Panc1 (cell line): ENCODE results near the gene PCDH15. TPM values are rescaled to one million over a fixed set of nuclear protein-coding genes. Genes with fewer than 3 reads are reported as not detected.

Source experiments
- ATAC-seq: fragments of 200-7000 bp; cut with Tn5 transposase; 2 replicates; pipeline ENCODE4 v1.9.1; 2020; ENCODE audit warnings: mild to moderate bottlenecking, moderate library complexity
- BruUV-seq: library from RNA; stranded (reverse); fragments of 400-500 nt; replicated peaks from 2 replicates; lab custom pipeline; 2021; lab: Mats Ljungman, UMichigan
- CTCF ChIA-PET: fragments of 300-600 bp; sonication (Branson Sonifier 250); formaldehyde crosslinking; loops from one replicate; lab custom pipeline; 2022; ENCODE audit warnings: antibody characterized with exemption; lab: Charles Lee
- POLR2A ChIA-PET: fragments of 300-600 bp; sonication (Branson Sonifier 250); formaldehyde crosslinking; loops from one replicate; lab custom pipeline; 2022; ENCODE audit warnings: antibody characterized with exemption; lab: Charles Lee
- DNase-seq: peaks from one replicate; pipeline ENCODE4 v3.0.0-alpha.2; 2010; ENCODE audit warnings: low read depth, low spot score
- H3K27ac ChIP-seq: 2 replicates; pipeline ENCODE4 v1.5.1; 2011; ENCODE audit warnings: mild to moderate bottlenecking, low read length, inconsistent platforms
- H3K27me3 ChIP-seq: fragments of 200-500 bp; sonication (Bioruptor generic); 2 replicates; pipeline ENCODE4 v1.6.0; 2014; ENCODE audit warnings: low read length, inconsistent platforms; ENCODE audit not compliant: control insufficient read depth, insufficient read depth
- H3K36me3 ChIP-seq: fragments of 200-500 bp; sonication (Bioruptor generic); 2 replicates; pipeline ENCODE4 v1.5.1; 2014; ENCODE audit warnings: inconsistent platforms, mild to moderate bottlenecking, low read length, moderate library complexity; ENCODE audit not compliant: control insufficient read depth, insufficient read depth
- H3K4me1 ChIP-seq: 2 replicates; pipeline ENCODE4 v1.5.1; 2011; ENCODE audit warnings: inconsistent platforms, mild to moderate bottlenecking, low read length, moderate library complexity; ENCODE audit not compliant: control insufficient read depth, insufficient read depth
- H3K4me3 ChIP-seq, 2 experiments: 2 replicates each; pipeline ENCODE4 v1.5.1; 2011 to 2012; ENCODE audit warnings: low read depth in 2 of 2, low read length in 2 of 2, mild to moderate bottlenecking in 2 of 2, inconsistent platforms in 1 of 2, moderate library complexity in 1 of 2
- H3K9me3 ChIP-seq: fragments of 200-500 bp; sonication (Bioruptor generic); 2 replicates; pipeline ENCODE4 v1.5.1; 2014; ENCODE audit warnings: low read depth, mild to moderate bottlenecking, inconsistent platforms, low read length, moderate library complexity; ENCODE audit not compliant: control insufficient read depth, insufficient read depth
- CTCF ChIP-seq: fragments of 450-650 bp; IDR thresholded peaks from 2 replicates; pipeline ENCODE4 v1.5.1; 2017; ENCODE audit warnings: mild to moderate bottlenecking
- POLR2AphosphoS5 ChIP-seq: IDR thresholded peaks from 2 replicates; pipeline ENCODE4 v1.6.1; 2012; ENCODE audit warnings: mild to moderate bottlenecking, low read depth, low read length, moderate library complexity
- REST ChIP-seq, 2 experiments: IDR thresholded peaks; 2 replicates each; pipeline ENCODE4 v1.6.1; 2011 to 2012; ENCODE audit warnings: low read depth in 2 of 2, control low read depth in 1 of 2, low read length in 1 of 2, mild to moderate bottlenecking in 1 of 2, moderate library complexity in 1 of 2; ENCODE audit not compliant: insufficient read depth in 1 of 2
- SIN3A ChIP-seq: IDR thresholded peaks from 2 replicates; pipeline ENCODE4 v1.6.1; 2012; ENCODE audit warnings: low read depth, mild to moderate bottlenecking, low read length, moderate library complexity, borderline replicate concordance; ENCODE audit not compliant: insufficient read depth
- TCF7L2 ChIP-seq: IDR thresholded peaks from 2 replicates; pipeline ENCODE4 v1.6.1; 2011; ENCODE audit warnings: mild to moderate bottlenecking, low read depth, low read length, inconsistent platforms
- in situ Hi-C: cut with HindIII; loops from 2 replicates; pipeline ENCODE4 v1.10.0; 2016; ENCODE audit warnings: low sequenced_read_pairs, low pct_unique_long_range_greater_than_20kb
- intact Hi-C: fragments of 100-400 bp; cut with micrococcal nuclease; formaldehyde crosslinking; loops from one replicate; pipeline ENCODE4 v1.10.0; 2022; ENCODE audit not compliant: unreplicated experiment
- total RNA-seq: library from RNA; stranded (reverse); gene quantifications from one replicate; pipeline ENCODE4 v1.2.1, GENCODE V29; 2021; ENCODE audit not compliant: unreplicated experiment

The PCDH15 gene
- total RNA-seq, 1 experiment from 2014 or later, result 0.18 TPM

- Histone ChIP-seq H3K4me1 (no peaks in the 10 kb centered on the region), H3K36me3 (no peaks in the 10 kb centered on the region), H3K4me3 (no peak overlapping the region), H3K27me3 (no peaks in the 10 kb centered on the region), H3K27ac (no peak overlapping the region), H3K9me3 (no peaks in the 10 kb centered on the region)
- no peak for DNase-seq
- intact Hi-C loops (no loop called here), in situ Hi-C loops (no loop called here)
- TF ChIP-seq POLR2AphosphoS5, result no peak
- no peak for TF ChIP-seq CTCF
- no peak for TF ChIP-seq TCF7L2
- no peak for TF ChIP-seq REST (IDR thresholded peaks at IDR 0.05; ENCODE audit: insufficient read depth in 1 of 2, low read depth in 2 of 2, low read length in 1 of 2)
- TF ChIP-seq SIN3A, result no peak
- POLR2A ChIA-PET, result no interaction called here
- no peak for ATAC-seq
- no TSS peak for BruUV-seq
- CTCF ChIA-PET, result no interaction called here
These were observed 486.6 kb downstream of the PCDH15 start for GRCh38 chr10:54314430-54314829.

DNA sequence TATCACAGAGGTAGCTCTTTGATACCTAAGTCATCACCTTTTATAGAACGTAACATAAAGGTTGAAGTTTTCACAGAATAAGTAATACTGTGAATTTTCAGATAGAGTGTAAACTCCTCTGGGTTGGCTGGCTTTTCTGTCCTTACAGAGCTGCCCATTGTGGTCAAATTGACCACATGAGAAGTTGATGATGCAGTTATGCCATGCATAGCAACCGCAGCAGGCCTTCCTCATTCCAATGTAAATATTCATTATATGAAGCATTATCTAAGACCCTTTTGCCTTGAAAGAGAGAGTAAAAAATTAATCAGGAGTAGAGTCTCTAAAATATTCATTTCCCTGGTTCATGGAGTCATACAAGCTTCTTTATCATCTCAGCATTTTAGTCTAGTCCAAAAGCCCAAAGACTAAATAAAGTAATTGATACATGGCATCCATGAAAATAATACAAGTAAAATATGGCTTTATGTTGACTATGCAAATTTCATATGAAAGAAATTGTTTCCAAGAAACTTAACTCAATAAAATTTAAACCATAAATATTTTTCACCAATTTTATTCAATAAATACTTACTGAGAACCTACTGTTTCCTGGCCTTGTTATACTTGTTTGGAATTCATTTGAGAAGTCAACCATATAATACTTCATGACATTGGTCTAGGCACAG lies 516.4 kb downstream of the PCDH15 start:
- no peaks in the 10 kb centered on the region for H3K4me1 ChIP-seq
- BruUV-seq, result no TSS peak
- CTCF ChIA-PET, result no interaction called here
- POLR2A ChIA-PET, result no interaction called here
- H3K4me3 ChIP-seq, result no peak overlapping the region
- H3K36me3 ChIP-seq, result no peaks in the 10 kb centered on the region
- no peak for ATAC-seq
- H3K27ac ChIP-seq, result no peak overlapping the region
- TF ChIP-seq TCF7L2 (no peak), POLR2AphosphoS5 (no peak), REST (IDR thresholded peaks at IDR 0.05; ENCODE audit: insufficient read depth in 1 of 2, low read depth in 2 of 2, low read length in 1 of 2) (no peak), CTCF (no peak), SIN3A (no peak)
- intact Hi-C loops (no loop called here), in situ Hi-C loops (no loop called here)
- H3K27me3 ChIP-seq, result no peaks in the 10 kb centered on the region
- DNase-seq, result no peak
- H3K9me3 ChIP-seq, result no peaks in the 10 kb centered on the region
